ENCODE data around the gene SPATS2.
"Not testable (repeated sequence)": the region's sequence is repeated elsewhere in the genome, so short reads cannot be mapped to it uniquely, and the experiment has no call there.

- TF ChIP-seq CTCF (conservative IDR thresholded peaks at IDR 0.05; ENCODE audit: low read length); EZH2phosphoT487 (IDR thresholded peaks at IDR 0.05; ENCODE audit: borderline replicate concordance, low read depth, low read length): not testable (repeated sequence)
Observed at GRCh38 chr12:49320411-49321103, 46.7 kb upstream of the SPATS2 start.
